ENCODE results near the gene RPL18.
A peak's percentile ranks its signal among the peaks of the same experiment; 100 is the strongest.

The RPL18 gene

GRCh38 chr19:48625891-48626327, 6.9 kb upstream of the RPL18 start:
- no peak for DNase-seq (ENCODE audit: extremely low read depth, insufficient read length)
- Histone ChIP-seq H3K27me3 (replicated peaks; ENCODE audit: control insufficient read depth, insufficient read depth, low read length) (no peaks in the 10 kb centered on the region), H3K36me3 (ENCODE audit: control insufficient read depth, insufficient read depth, low read length) (peaks cover 9% of the 10 kb centered on the region), H3K4me3 (replicated peaks; ENCODE audit: low read depth, low read length) (no peak overlapping the region)
- TF ChIP-seq CTCF (IDR thresholded peaks at IDR 0.05; ENCODE audit: insufficient read depth, low read length, poor library complexity, severe bottlenecking), result no peak

GRCh38 chr19:48624791-48625723, 6.1 kb upstream of the RPL18 start:
- Histone ChIP-seq H3K36me3 (ENCODE audit: control insufficient read depth, insufficient read depth, low read length) (peaks cover 6% of the 10 kb centered on the region), H3K27me3 (replicated peaks; ENCODE audit: control insufficient read depth, insufficient read depth, low read length) (no peaks in the 10 kb centered on the region), H3K4me3 (replicated peaks; ENCODE audit: low read depth, low read length) (peak overlapping the region; percentile 71)
- no peak for TF ChIP-seq CTCF (IDR thresholded peaks at IDR 0.05; ENCODE audit: insufficient read depth, low read length, poor library complexity, severe bottlenecking)
- DNase-seq (ENCODE audit: extremely low read depth, insufficient read length), result no peak

GRCh38 chr19:48624067-48624594, 5.2 kb upstream of the RPL18 start:
- DNase-seq (ENCODE audit: extremely low read depth, insufficient read length), result peak; percentile 98
- H3K36me3 ChIP-seq (ENCODE audit: control insufficient read depth, insufficient read depth, low read length), result peaks cover 2% of the 10 kb centered on the region
- no peak for TF ChIP-seq CTCF (IDR thresholded peaks at IDR 0.05; ENCODE audit: insufficient read depth, low read length, poor library complexity, severe bottlenecking)
- H3K27me3 ChIP-seq (replicated peaks; ENCODE audit: control insufficient read depth, insufficient read depth, low read length), result no peaks in the 10 kb centered on the region
- peak overlapping the region; percentile 71 for H3K4me3 ChIP-seq (replicated peaks; ENCODE audit: low read depth, low read length)

GRCh38 chr19:48623556-48624066, 4.6 kb upstream of the RPL18 start:
- DNase-seq (ENCODE audit: extremely low read depth, insufficient read length), result no peak
- TF ChIP-seq CTCF (IDR thresholded peaks at IDR 0.05; ENCODE audit: insufficient read depth, low read length, poor library complexity, severe bottlenecking), result no peak
- no peaks in the 10 kb centered on the region for H3K27me3 ChIP-seq (replicated peaks; ENCODE audit: control insufficient read depth, insufficient read depth, low read length)
- H3K4me3 ChIP-seq (replicated peaks; ENCODE audit: low read depth, low read length), result peak overlapping the region; percentile 47
- peaks cover 2% of the 10 kb centered on the region for H3K36me3 ChIP-seq (ENCODE audit: control insufficient read depth, insufficient read depth, low read length)

GRCh38 chr19:48619692-48620585, 961 bp upstream of the RPL18 start:
- H3K36me3 ChIP-seq (ENCODE audit: control insufficient read depth, insufficient read depth, low read length), result peaks cover 28% of the 10 kb centered on the region
- no peaks in the 10 kb centered on the region for H3K27me3 ChIP-seq (replicated peaks; ENCODE audit: control insufficient read depth, insufficient read depth, low read length)
- no peak for TF ChIP-seq CTCF (IDR thresholded peaks at IDR 0.05; ENCODE audit: insufficient read depth, low read length, poor library complexity, severe bottlenecking)
- peak overlapping the region; percentile 77 for H3K4me3 ChIP-seq (replicated peaks; ENCODE audit: low read depth, low read length)
- DNase-seq (ENCODE audit: extremely low read depth, insufficient read length), result no peak
